OCI-LY1 (cell line): ENCODE data around the gene EML4.

Experiments used
- EZH2 ChIP-seq: fragments of 200-600 bp; sonication (generic), shearing (Covaris generic); IDR thresholded peaks from 2 replicates; pipeline ENCODE4 v1.8.0; 2017; ENCODE audit warnings: borderline replicate concordance, mixed run types, mild to moderate bottlenecking, antibody characterized with exemption, low read length, moderate library complexity, mixed read lengths
- TF ChIP-seq, protein P1 (sequence below): fragments of 200-600 bp; sonication (generic), shearing (Covaris generic); IDR thresholded peaks from 2 replicates; pipeline ENCODE4 v1.5.1; 2017; ENCODE audit warnings: mild to moderate bottlenecking, antibody characterized with exemption, low read length, moderate library complexity, mixed read lengths

GRCh38 chr2:42316910-42317309 lies 147.8 kb downstream of the EML4 start:
- TF ChIP-seq EZH2 = no peak
- TF ChIP-seq, protein P1, sequence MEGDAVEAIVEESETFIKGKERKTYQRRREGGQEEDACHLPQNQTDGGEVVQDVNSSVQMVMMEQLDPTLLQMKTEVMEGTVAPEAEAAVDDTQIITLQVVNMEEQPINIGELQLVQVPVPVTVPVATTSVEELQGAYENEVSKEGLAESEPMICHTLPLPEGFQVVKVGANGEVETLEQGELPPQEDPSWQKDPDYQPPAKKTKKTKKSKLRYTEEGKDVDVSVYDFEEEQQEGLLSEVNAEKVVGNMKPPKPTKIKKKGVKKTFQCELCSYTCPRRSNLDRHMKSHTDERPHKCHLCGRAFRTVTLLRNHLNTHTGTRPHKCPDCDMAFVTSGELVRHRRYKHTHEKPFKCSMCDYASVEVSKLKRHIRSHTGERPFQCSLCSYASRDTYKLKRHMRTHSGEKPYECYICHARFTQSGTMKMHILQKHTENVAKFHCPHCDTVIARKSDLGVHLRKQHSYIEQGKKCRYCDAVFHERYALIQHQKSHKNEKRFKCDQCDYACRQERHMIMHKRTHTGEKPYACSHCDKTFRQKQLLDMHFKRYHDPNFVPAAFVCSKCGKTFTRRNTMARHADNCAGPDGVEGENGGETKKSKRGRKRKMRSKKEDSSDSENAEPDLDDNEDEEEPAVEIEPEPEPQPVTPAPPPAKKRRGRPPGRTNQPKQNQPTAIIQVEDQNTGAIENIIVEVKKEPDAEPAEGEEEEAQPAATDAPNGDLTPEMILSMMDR = no peak
